RKO (cell line): ENCODE results near the gene MTHFD1L.
"Not testable (repeated sequence)": the region's sequence is repeated elsewhere in the genome, so short reads cannot be mapped to it uniquely, and the experiment has no call there.

Experiments
- DNase-seq: peaks from one replicate; pipeline ENCODE4 v3.0.0-alpha.2; 2016; ENCODE audit warnings: low spot score

The MTHFD1L gene

GRCh38 chr6:151069641-151070040 lies 204.1 kb downstream of the MTHFD1L start:
- no peak for DNase-seq

GRCh38 chr6:151070631-151071051 lies 205.1 kb downstream of the MTHFD1L start:
- DNase-seq: no peak

DNA sequence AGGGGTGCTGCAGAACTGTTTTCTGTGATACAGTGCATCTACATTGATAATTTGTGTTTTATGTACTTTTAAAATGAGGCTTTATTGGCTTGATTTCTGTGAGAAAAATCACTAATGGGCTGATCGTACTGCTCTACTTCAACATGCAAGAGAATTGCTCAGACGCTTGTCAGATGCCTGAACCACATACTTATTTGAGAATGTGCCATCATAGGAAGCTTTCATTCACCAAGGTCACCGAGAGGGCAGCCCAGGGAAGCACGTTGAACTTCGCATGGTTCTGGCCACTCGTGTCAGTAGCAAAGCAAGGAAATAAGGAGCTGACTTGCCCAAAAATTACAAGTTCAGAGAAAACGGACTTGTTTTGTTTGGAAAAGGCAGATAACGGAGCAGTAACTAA lies 205.8 kb downstream of the MTHFD1L start:
- no peak for DNase-seq

DNA sequence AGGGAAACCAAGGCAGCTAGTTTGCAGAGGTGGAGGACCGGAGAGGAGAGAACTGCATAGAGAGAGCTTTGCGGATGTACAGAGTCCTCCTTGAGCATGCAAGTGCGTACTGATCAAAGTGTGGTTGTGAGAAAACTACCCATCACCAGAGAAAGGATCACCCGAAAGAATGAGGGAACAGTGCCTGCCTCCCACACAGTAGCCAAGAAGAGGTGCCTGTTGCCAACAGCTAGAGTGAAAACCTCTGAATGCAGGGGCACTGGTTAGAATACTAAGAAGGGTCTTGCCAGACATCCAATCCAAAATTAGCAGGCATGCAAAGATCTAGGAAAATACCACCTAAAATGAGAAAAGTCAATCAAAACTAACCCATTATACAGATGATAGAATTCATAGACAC lies 207.6 kb downstream of the MTHFD1L start:
- DNase-seq: no peak

DNA sequence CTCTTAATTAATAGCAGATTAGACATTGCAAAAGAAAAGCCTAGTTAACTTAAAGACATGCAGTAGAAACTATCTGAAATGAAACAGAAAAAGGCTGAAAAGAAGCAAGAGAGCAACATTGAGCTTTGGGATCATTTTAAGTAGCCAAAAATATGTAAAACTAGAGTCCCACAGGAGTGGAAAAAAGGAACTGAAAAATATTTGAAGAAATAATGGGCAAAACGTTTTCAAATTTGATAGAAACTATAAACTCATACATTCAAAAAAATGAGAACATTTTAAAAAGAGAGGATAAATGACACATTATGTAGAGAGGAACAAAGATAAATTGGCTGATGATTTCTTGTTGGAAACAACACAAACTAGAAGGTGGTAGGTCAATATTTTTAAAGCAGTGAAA lies 208.2 kb downstream of the MTHFD1L start:
- no peak for DNase-seq

GRCh38 chr6:151075005-151075404 lies 209.5 kb downstream of the MTHFD1L start:
- DNase-seq: no peak

- no peak for DNase-seq
Observed at GRCh38 chr6:151075527-151075926, 210.0 kb downstream of the MTHFD1L start.

GRCh38 chr6:151075930-151076555 lies 210.5 kb downstream of the MTHFD1L start:
- DNase-seq: no peak

GRCh38 chr6:151078655-151079054 lies 213.2 kb downstream of the MTHFD1L start:
- no peak for DNase-seq

- no peak for DNase-seq
Observed at GRCh38 chr6:151081656-151082055, 216.2 kb downstream of the MTHFD1L start.

DNA sequence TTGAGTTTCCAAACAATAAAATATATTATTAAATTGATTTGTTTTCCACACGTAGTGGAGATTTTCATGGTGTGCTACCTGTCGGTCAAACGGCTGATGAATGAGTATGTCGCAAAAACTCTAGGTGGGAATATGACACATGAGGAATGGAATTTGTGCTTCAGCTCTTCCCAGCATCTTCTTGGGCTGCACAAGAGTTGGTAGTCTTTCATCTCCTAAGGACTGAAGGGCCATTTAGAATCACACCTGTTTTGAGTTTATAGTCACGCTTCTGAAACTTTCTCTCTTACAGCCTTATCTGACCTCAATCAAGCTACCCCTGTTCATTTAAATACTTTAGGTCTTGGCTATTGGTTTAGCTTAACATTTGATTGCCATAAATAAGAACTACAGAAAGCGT lies 216.6 kb downstream of the MTHFD1L start:
- no peak for DNase-seq

DNA sequence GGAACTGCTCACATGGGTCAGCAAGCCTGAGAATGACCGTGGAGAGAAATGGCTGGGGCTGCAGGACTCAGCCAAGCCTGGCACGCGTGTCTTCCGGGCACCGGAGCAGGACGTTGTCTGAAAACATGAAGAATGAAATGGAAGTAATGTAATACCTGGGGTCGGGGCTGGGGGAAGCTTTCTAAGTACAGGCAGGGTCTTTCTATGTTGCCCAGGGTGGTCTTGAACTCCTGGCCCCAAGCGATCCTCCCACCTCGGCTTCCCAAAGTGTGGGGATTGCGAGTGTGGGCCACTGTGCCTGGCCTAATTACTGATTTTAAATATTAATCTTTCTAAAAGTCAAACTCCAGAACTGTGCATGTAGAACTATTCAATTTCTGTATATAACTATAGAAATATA lies 218.8 kb downstream of the MTHFD1L start:
- DNase-seq: no peak

DNA sequence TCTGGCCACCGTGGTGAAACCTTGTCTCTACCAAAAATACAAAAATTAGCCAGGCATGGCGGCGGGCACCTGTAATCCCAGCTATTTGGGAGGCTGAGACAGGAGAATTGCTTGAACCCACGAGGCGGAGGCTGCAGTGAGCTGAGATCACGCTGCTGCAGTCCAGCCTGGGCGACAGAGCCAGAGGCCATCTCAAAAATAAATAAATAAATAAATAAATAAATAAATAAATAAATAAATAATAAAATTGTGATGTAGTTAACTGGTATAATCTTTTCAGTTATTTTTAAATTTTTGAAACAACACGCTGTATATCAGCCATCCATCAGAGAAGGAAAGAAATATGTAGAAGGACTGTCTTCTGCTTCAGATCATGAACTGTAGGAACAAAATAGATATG lies 221.6 kb downstream of the MTHFD1L start:
- not testable (repeated sequence) for DNase-seq

- no peak for DNase-seq
Observed at GRCh38 chr6:151087861-151088598, 222.5 kb downstream of the MTHFD1L start.

DNA sequence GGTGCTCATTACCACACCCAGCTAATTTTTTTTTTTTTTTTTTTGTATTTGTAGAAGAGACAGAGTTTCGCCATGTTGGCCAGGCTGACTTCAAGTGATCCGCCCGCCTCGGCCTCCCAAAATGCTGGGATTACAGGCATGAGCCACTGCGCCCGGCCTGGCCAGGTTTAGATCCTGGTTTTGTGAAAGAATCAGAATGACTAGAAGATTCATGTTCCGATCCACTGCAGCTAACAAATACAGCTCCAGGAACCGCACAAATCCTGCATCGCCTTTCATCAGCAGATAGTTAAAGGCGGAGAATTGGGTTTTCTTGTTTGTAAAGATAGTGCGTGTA lies 223.1 kb downstream of the MTHFD1L start:
- DNase-seq: no peak

DNA sequence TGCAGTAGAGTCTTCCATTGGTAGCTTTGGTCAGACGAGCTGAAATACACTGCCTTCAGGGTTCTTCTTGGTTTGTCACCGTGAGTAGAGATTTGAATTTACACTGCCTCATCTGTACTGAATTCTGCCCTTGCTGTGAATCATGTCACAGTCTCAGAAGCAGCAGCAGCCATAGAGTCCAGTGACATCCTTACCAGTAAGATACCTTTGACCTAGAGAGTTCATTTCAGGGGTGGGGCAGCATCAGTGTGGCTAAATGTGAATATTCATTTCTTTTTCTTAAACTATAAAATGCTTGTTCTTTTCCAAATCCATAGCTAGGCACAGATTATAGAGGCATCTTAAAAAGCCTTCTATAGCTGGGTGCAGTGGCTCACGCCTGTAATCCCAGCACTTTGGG lies 223.5 kb downstream of the MTHFD1L start:
- no peak for DNase-seq

DNA sequence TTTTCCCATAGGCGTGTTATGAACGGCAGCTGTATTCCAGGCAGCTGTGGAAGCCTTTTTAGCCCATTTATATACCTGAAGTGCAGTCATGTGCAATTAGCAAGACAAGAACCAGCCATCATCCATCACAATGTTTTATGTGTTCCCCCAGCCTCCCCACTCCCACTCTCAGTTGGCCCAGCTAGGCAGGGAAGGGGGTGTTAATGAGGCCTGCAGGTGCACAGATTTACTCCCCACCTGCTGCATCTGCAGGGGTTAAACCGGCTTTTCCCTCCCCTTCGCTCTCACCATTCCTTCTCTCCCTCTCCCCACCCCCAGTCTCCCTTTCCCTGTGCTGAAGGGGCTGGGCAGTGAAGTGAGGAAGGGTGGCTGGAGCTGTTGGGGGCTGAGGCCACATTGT lies 224.5 kb downstream of the MTHFD1L start:
- DNase-seq: no peak

GRCh38 chr6:151091571-151091970 lies 226.1 kb downstream of the MTHFD1L start:
- DNase-seq: no peak

GRCh38 chr6:151092591-151092990 lies 227.1 kb downstream of the MTHFD1L start:
- no peak for DNase-seq

DNA sequence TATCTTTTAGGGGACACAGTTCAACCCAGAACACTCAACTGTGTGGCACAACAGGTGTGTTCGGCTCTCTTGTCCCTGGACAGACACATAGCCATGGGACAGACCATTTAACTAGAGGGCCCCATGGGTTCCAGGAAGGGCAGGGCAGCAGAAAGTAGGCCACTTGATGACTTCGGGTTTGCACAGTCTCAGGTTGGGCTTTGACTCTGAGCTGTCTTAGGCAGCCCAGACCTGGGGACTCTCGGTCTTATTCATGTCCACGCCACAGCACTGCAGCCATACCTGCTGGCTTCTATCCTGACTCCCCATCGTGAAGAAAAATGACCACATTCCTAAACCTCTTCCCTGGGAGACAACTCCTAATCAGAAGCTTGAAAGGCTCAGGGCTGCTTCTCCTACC lies 228.2 kb downstream of the MTHFD1L start:
- DNase-seq: no peak

DNA sequence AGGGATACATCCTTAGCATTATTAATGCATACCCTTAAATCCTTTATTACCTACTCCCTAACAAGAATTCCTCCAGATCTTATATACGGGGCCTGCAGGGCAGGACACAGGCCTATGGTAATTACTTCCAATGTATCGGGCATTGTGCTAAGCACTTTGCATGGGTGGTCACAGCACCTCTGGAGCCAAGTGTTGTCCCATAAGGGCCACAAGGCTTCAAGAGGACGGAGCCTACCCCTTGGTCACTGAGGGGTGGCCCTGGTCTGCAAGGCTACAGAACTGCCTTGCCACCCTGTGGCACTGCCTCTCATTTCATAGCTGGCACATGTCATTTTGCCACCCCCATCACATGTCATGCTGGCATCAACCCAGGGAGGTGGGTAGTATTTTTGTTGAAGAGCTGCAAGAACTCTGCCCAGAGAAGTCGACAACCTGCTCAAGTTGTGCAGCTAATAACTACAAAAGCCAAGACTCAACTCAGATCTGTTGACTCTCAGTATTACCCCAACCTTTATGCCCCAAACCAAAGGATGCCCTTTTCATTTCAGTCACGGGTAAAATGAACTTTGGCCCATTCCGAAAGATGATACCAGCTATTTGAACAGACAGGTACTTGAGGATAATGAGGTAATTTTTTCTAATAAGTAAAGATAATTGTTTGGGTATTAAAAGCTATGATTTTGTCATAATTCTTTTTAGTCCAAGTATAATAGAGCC lies 230.2 kb downstream of the MTHFD1L start:
- no peak for DNase-seq

DNA sequence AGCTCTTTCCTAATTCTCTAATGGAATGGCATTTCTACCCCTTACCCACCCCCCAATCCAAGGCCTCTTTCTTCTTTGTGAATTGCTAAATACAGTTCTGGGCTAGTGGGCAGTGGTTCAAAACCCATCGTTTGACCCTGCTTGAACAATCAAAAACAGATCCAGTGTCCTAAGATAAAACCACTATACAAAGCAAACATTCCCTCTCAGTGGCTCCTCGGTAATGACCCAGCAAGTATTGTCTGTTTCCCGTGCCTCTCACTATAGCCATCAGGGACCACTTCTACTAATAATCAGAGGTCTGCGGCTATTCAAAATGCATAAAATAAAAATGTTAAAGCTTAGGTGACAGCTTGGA lies 230.7 kb downstream of the MTHFD1L start:
- no peak for DNase-seq
